ENCODE measurements around the gene ANO2. TPM values are rescaled to one million over a fixed set of nuclear protein-coding genes. Genes with fewer than 3 reads are reported as not detected.

ANO2 gene
- total and polyA plus RNA-seq, 2 donors (not counting 3 experiments of a cell fraction or from before 2014, with no cell fraction given) = 15.4 to 65.0 TPM

DNA sequence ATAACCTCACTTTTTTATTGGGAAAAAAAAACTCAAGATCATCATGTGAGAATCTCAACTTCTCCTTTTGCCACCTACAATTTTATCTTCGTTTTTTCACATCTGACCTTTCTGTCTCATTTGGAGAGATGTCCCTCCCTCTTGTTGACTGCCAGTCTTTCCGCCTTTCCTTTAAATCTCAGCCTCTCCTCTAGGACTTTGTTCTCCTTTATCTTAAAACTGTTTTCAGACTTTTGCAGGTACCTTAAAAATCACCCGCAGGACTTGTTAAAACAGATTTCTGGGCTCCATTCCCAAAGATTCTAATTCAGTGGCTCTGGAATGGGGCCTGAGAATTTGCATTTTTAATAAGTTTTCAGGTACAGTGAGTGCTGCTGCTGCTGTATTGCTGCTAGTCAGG, 289.9 kb downstream of the ANO2 start:
- intact Hi-C loops (cut with micrococcal nuclease) = no loop called here
- BruUV-seq (replicated peaks) = no TSS peak
- FAIRE-seq = no peak

DNA sequence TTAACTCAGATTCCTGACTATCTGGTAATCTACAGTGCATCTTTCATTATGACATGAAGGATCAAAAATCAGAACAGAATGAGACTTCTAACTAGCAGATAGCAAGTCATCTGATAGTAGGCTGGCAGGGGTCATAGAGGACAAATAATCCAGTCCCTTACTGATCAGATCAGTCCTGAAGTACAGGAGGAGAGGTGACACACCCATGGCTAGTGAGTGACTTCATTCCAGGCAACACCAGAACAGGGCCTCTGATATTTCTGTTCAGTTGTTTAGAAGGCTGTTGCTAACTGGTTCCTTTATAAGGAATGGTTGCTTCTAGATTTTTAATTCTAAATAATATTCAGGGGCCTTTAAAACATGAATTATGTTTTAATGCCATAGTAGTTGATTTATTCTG, 291.0 kb downstream of the ANO2 start:
- Histone ChIP-seq H3K36me3 (ENCODE audit: control insufficient read depth in 2 of 2, extremely low read depth in 1 of 2, insufficient read depth in 2 of 2, low read length in 2 of 2) (no peaks in the 10 kb centered on the region), H3K27me3 (ENCODE audit: control insufficient read depth in 2 of 2, insufficient read depth in 2 of 2, low read length in 2 of 2) (no peaks in the 10 kb centered on the region), H3K79me2 (ENCODE audit: control insufficient read depth, insufficient read depth, low read length) (no peaks in the 10 kb centered on the region), H4K20me1 (replicated peaks; ENCODE audit: control insufficient read depth, extremely low read depth, insufficient read depth, low read length) (peaks cover 13% of the 10 kb centered on the region), H3K9me3 (replicated peaks; ENCODE audit: control insufficient read depth, insufficient read depth, low read length) (no peaks in the 10 kb centered on the region), H3K27ac (ENCODE audit: insufficient read depth, low read depth, low read length) (no peak overlapping the region), H3K4me2 (ENCODE audit: insufficient read depth, low read length) (no peak overlapping the region), H3K4me1 (ENCODE audit: control insufficient read depth, extremely low read depth, insufficient read depth, low read length) (no peaks in the 10 kb centered on the region), H3K9ac (replicated peaks; ENCODE audit: extremely low read depth, insufficient read depth, low read length) (no peak overlapping the region), H2AFZ (ENCODE audit: low read depth, low read length) (no peak overlapping the region), H3K9me1 (replicated peaks; ENCODE audit: control insufficient read depth, extremely low read depth, insufficient read depth, low read length) (no peaks in the 10 kb centered on the region), H3K4me3 (replicated peaks in 1 of 3; ENCODE audit: insufficient read depth in 1 of 3, low read depth in 1 of 3, low read length in 3 of 3) (no peak overlapping the region)
- intact Hi-C loops (cut with micrococcal nuclease) (no loop called here), dilution Hi-C loops (cut with MboI; ENCODE audit: extremely low pct_ligation_motif_present, low sequenced_read_pairs) (no loop called here)
- no peak for FAIRE-seq
- POLR2A ChIA-PET = no interaction called here
- no TSS peak for BruUV-seq (replicated peaks)
- TF ChIP-seq POLR2A (IDR thresholded peaks at IDR 0.05; ENCODE audit: low read depth, low read length) = no peak
- TF ChIP-seq GATA2 (IDR thresholded peaks at IDR 0.05; ENCODE audit: insufficient read depth, insufficient read length, low read depth, low read length) = no peak
- no peak for TF ChIP-seq FOS (IDR thresholded peaks at IDR 0.05; ENCODE audit: borderline replicate concordance, insufficient read depth, low read length)
- TF ChIP-seq EZH2 (IDR thresholded peaks at IDR 0.05; ENCODE audit: borderline replicate concordance, low read depth, low read length, severe bottlenecking) = no peak
- TF ChIP-seq POLR2AphosphoS5 (IDR thresholded peaks at IDR 0.05; ENCODE audit: insufficient read depth, low read depth, low read length) = no peak
- TF ChIP-seq, protein P1, sequence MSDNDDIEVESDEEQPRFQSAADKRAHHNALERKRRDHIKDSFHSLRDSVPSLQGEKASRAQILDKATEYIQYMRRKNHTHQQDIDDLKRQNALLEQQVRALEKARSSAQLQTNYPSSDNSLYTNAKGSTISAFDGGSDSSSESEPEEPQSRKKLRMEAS (IDR thresholded peaks at IDR 0.05; ENCODE audit: insufficient read depth, insufficient read length) = no peak
- TF ChIP-seq MYC (IDR thresholded peaks at IDR 0.05; ENCODE audit: low read depth, low read length) = no peak
- TF ChIP-seq, protein P2, sequence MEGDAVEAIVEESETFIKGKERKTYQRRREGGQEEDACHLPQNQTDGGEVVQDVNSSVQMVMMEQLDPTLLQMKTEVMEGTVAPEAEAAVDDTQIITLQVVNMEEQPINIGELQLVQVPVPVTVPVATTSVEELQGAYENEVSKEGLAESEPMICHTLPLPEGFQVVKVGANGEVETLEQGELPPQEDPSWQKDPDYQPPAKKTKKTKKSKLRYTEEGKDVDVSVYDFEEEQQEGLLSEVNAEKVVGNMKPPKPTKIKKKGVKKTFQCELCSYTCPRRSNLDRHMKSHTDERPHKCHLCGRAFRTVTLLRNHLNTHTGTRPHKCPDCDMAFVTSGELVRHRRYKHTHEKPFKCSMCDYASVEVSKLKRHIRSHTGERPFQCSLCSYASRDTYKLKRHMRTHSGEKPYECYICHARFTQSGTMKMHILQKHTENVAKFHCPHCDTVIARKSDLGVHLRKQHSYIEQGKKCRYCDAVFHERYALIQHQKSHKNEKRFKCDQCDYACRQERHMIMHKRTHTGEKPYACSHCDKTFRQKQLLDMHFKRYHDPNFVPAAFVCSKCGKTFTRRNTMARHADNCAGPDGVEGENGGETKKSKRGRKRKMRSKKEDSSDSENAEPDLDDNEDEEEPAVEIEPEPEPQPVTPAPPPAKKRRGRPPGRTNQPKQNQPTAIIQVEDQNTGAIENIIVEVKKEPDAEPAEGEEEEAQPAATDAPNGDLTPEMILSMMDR (IDR thresholded peaks at IDR 0.05; ENCODE audit: extremely low read depth in 1 of 2, insufficient read depth in 1 of 2, low read depth in 1 of 2, low read length in 2 of 2) = no peak
- TF ChIP-seq JUN (IDR thresholded peaks at IDR 0.05; ENCODE audit: borderline replicate concordance, insufficient read depth, insufficient read length, low read depth) = no peak
- DNase-seq (ENCODE audit: low read depth, low spot score) = no peak
- CTCF ChIA-PET = no interaction called here

More for the DNA sequence above, 289.9 kb downstream of the ANO2 start:
- Histone ChIP-seq H3K27me3 (ENCODE audit: control insufficient read depth in 2 of 2, insufficient read depth in 2 of 2, low read length in 2 of 2) (no peaks in the 10 kb centered on the region), H3K9ac (replicated peaks; ENCODE audit: extremely low read depth, insufficient read depth, low read length) (no peak overlapping the region), H3K36me3 (ENCODE audit: control insufficient read depth in 2 of 2, extremely low read depth in 1 of 2, insufficient read depth in 2 of 2, low read length in 2 of 2) (no peaks in the 10 kb centered on the region), H2AFZ (ENCODE audit: low read depth, low read length) (no peak overlapping the region), H3K4me1 (ENCODE audit: control insufficient read depth, extremely low read depth, insufficient read depth, low read length) (no peaks in the 10 kb centered on the region), H3K79me2 (ENCODE audit: control insufficient read depth, insufficient read depth, low read length) (no peaks in the 10 kb centered on the region), H3K27ac (ENCODE audit: insufficient read depth, low read depth, low read length) (no peak overlapping the region), H3K4me2 (ENCODE audit: insufficient read depth, low read length) (no peak overlapping the region), H3K9me1 (replicated peaks; ENCODE audit: control insufficient read depth, extremely low read depth, insufficient read depth, low read length) (no peaks in the 10 kb centered on the region), H3K4me3 (replicated peaks in 1 of 3; ENCODE audit: insufficient read depth in 1 of 3, low read depth in 1 of 3, low read length in 3 of 3) (no peak overlapping the region), H4K20me1 (replicated peaks; ENCODE audit: control insufficient read depth, extremely low read depth, insufficient read depth, low read length) (peaks cover 13% of the 10 kb centered on the region), H3K9me3 (replicated peaks; ENCODE audit: control insufficient read depth, insufficient read depth, low read length) (no peaks in the 10 kb centered on the region)
- no peak for DNase-seq (ENCODE audit: low read depth, low spot score)
- ChIA-PET POLR2A (no interaction called here), CTCF (no interaction called here)
- dilution Hi-C loops (cut with MboI; ENCODE audit: extremely low pct_ligation_motif_present, low sequenced_read_pairs) = no loop called here
- TF ChIP-seq FOS (IDR thresholded peaks at IDR 0.05; ENCODE audit: borderline replicate concordance, insufficient read depth, low read length) = no peak
- no peak for TF ChIP-seq JUN (IDR thresholded peaks at IDR 0.05; ENCODE audit: borderline replicate concordance, insufficient read depth, insufficient read length, low read depth)
- TF ChIP-seq EZH2 (IDR thresholded peaks at IDR 0.05; ENCODE audit: borderline replicate concordance, low read depth, low read length, severe bottlenecking) = no peak
